Measurements from ENCODE around the gene KLHL26.

Gene KLHL26

DNA sequence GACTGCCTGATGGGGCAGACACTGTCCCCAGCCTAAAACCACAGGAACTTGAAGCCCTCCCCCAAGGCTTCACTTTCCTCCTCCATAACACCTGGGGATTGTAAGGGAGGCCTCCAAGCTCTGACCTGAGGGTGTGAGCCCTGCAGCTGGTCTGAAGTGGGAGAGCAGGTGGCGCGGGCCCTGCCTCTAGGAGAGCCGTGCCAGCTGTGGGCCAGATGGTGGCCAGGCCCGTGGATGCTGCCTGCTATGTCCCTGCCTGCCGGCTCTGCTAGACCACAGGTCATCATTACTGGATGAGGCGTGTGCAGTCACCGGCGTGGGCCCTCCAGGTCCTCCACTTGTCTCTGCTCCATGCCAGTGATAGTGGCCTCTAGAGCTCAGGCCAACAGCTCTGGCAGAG is 3.5 kb upstream of the KLHL26 start:
- TF ChIP-seq, protein P1, sequence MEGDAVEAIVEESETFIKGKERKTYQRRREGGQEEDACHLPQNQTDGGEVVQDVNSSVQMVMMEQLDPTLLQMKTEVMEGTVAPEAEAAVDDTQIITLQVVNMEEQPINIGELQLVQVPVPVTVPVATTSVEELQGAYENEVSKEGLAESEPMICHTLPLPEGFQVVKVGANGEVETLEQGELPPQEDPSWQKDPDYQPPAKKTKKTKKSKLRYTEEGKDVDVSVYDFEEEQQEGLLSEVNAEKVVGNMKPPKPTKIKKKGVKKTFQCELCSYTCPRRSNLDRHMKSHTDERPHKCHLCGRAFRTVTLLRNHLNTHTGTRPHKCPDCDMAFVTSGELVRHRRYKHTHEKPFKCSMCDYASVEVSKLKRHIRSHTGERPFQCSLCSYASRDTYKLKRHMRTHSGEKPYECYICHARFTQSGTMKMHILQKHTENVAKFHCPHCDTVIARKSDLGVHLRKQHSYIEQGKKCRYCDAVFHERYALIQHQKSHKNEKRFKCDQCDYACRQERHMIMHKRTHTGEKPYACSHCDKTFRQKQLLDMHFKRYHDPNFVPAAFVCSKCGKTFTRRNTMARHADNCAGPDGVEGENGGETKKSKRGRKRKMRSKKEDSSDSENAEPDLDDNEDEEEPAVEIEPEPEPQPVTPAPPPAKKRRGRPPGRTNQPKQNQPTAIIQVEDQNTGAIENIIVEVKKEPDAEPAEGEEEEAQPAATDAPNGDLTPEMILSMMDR (IDR thresholded peaks at IDR 0.05; ENCODE audit: insufficient read depth, low read length, poor library complexity, severe bottlenecking) = no peak
- no peak for TF ChIP-seq EZH2phosphoT487 (conservative IDR thresholded peaks at IDR 0.05; ENCODE audit: low read length)
- H3K4me2 ChIP-seq (ENCODE audit: low read depth, low read length, poor library complexity, severe bottlenecking) = no peak overlapping the region

DNA sequence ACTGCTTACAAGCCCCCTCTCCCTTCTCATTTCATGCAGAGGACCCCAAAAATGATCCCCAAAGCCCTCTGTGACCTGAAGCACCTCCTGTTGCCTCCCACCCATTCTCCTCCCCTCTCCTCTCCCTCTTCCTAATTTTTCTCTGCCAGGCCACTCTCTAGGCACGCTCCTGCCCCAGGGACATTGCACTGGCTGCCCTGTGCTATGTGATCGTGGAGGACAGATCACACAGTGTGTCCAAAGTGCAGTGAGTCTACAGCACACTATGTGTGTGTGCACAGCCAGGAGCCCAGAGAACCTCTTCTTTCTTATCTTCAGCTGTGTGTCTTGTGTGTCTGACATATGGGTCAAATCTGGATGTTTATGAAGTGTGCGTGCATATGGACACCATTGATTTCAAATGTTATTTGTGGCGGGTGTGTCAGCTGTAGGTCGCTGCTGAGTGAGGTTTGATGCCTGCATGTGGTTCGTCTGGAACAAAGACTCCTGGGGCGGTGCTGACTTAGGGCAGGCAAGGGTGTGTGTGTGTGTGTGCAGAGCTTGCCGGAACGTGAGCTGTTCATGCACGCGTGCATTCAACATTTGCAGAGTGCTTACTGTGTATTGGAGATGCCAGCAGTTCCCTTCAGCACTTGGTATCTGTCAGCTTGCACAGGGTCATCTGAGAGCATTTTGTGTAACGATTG is 2.1 kb upstream of the KLHL26 start:
- no peak overlapping the region for H2AFZ ChIP-seq (ENCODE audit: low read depth, low read length, severe bottlenecking)
- H3K9ac ChIP-seq (ENCODE audit: low read length) = no peak overlapping the region
- no peaks in the 10 kb centered on the region for H3K9me2 ChIP-seq (replicated peaks; ENCODE audit: insufficient read depth, low read length)
- H3K27ac ChIP-seq (ENCODE audit: low read depth, low read length) = no peak overlapping the region
- H3F3A ChIP-seq (ENCODE audit: insufficient read depth) = no peaks in the 10 kb centered on the region
- H3K9me3 ChIP-seq (ENCODE audit: insufficient read depth, low read length) = no peaks in the 10 kb centered on the region
- no peak overlapping the region for H3K4me3 ChIP-seq (ENCODE audit: insufficient read depth, low read length, poor library complexity, severe bottlenecking)
- H3K79me2 ChIP-seq (ENCODE audit: insufficient read depth, low read length) = no peaks in the 10 kb centered on the region
- H3K4me2 ChIP-seq (ENCODE audit: low read depth, low read length, poor library complexity, severe bottlenecking) = no peak overlapping the region
- no peaks in the 10 kb centered on the region for H4K20me1 ChIP-seq (ENCODE audit: low read depth, low read length)
- H3K27me3 ChIP-seq (ENCODE audit: low read length) = no peaks in the 10 kb centered on the region
- no peak for TF ChIP-seq EZH2phosphoT487 (conservative IDR thresholded peaks at IDR 0.05; ENCODE audit: low read length)
- TF ChIP-seq, protein P1 (IDR thresholded peaks at IDR 0.05; ENCODE audit: insufficient read depth, low read length, poor library complexity, severe bottlenecking) = no peak
- H3K36me3 ChIP-seq (ENCODE audit: low read length) = no peaks in the 10 kb centered on the region

More for the DNA sequence above, 3.5 kb upstream of the KLHL26 start:
- no peak overlapping the region for H2AFZ ChIP-seq (ENCODE audit: low read depth, low read length, severe bottlenecking)
- H3K4me3 ChIP-seq (ENCODE audit: insufficient read depth, low read length, poor library complexity, severe bottlenecking) = no peak overlapping the region
- no peaks in the 10 kb centered on the region for H3K9me3 ChIP-seq (ENCODE audit: insufficient read depth, low read length)
- no peak overlapping the region for H3K9ac ChIP-seq (ENCODE audit: low read length)
- no peaks in the 10 kb centered on the region for H3K27me3 ChIP-seq (ENCODE audit: low read length)
- no peaks in the 10 kb centered on the region for H3K36me3 ChIP-seq (ENCODE audit: low read length)
- no peak overlapping the region for H3K27ac ChIP-seq (ENCODE audit: low read depth, low read length)
- no peaks in the 10 kb centered on the region for H4K20me1 ChIP-seq (ENCODE audit: low read depth, low read length)
- H3K9me2 ChIP-seq (replicated peaks; ENCODE audit: insufficient read depth, low read length) = no peaks in the 10 kb centered on the region
- no peaks in the 10 kb centered on the region for H3F3A ChIP-seq (ENCODE audit: insufficient read depth)
- H3K79me2 ChIP-seq (ENCODE audit: insufficient read depth, low read length) = no peaks in the 10 kb centered on the region

DNA sequence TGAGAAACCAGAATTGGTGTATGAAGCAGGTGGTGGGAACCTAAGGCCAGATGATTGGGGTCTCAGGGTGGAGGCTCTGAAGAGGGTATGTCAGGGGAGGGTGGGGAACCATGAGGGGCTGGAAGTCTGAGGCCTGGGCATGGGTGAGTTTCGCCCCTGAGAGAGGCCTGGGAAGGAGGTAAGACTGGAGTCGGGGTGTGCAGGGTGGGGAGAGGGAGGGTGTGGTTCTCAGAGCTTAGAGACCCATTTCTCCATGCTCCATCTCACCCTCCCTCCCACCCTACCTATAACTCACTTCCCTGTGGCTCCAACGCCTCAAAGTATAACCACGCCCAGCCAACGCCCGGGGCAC is 1.0 kb upstream of the KLHL26 start:
- Histone ChIP-seq H3K27me3 (ENCODE audit: low read length) (no peaks in the 10 kb centered on the region), H3K27ac (ENCODE audit: low read depth, low read length) (no peak overlapping the region), H3K9me2 (replicated peaks; ENCODE audit: insufficient read depth, low read length) (no peaks in the 10 kb centered on the region), H3K36me3 (ENCODE audit: low read length) (no peaks in the 10 kb centered on the region), H3F3A (ENCODE audit: insufficient read depth) (no peaks in the 10 kb centered on the region), H4K20me1 (ENCODE audit: low read depth, low read length) (no peaks in the 10 kb centered on the region), H3K4me3 (ENCODE audit: insufficient read depth, low read length, poor library complexity, severe bottlenecking) (no peak overlapping the region), H3K79me2 (ENCODE audit: insufficient read depth, low read length) (no peaks in the 10 kb centered on the region), H3K9me3 (ENCODE audit: insufficient read depth, low read length) (no peaks in the 10 kb centered on the region), H3K4me2 (ENCODE audit: low read depth, low read length, poor library complexity, severe bottlenecking) (no peak overlapping the region), H2AFZ (ENCODE audit: low read depth, low read length, severe bottlenecking) (no peak overlapping the region), H3K9ac (ENCODE audit: low read length) (no peak overlapping the region)
- no peak for TF ChIP-seq EZH2phosphoT487 (conservative IDR thresholded peaks at IDR 0.05; ENCODE audit: low read length)

DNA sequence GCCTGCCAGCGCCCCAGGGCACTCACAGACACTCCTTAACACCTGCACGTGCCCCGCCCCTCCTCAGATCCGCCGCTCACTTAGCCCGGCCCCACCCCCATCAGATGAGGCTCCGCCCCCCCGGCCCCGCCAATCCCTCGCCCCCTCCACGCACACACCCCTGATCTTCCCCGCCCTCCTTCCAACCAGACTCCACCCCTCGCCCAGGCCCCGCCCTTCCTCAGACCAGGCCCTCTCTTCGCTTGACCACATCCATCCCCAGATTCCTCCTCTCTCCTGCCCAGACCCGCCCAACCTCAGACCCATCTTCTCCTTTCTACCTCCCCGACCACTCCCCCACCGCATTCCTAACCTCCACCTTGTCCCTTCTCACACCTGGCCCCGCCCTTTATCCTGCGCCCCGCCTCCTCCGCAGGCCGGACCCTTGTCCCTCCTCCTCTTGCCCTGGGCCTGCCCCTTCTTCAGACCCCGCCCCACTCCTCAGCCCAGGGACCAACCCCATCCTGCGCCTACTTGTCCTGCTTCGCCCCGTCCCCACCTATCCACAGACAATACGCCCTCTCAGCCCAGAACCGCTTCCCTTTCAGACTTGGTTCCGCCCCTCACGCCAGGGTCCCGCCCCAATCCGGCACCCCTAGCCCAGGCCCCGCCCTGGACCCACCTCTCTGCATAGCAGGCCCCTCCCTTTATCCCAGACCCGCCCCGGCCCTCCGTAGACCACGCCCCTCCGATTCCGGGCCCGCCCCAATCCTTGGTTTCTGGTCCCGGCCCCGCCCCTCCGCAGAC is 452 bp upstream of the KLHL26 start:
- Histone ChIP-seq H3K9me2 (replicated peaks; ENCODE audit: insufficient read depth, low read length) (no peaks in the 10 kb centered on the region), H3K27ac (ENCODE audit: low read depth, low read length) (no peak overlapping the region), H3K79me2 (ENCODE audit: insufficient read depth, low read length) (no peaks in the 10 kb centered on the region), H3K36me3 (ENCODE audit: low read length) (no peaks in the 10 kb centered on the region), H3K9ac (ENCODE audit: low read length) (no peak overlapping the region), H3K27me3 (ENCODE audit: low read length) (no peaks in the 10 kb centered on the region), H2AFZ (ENCODE audit: low read depth, low read length, severe bottlenecking) (no peak overlapping the region), H3K4me3 (ENCODE audit: insufficient read depth, low read length, poor library complexity, severe bottlenecking) (no peak overlapping the region), H4K20me1 (ENCODE audit: low read depth, low read length) (no peaks in the 10 kb centered on the region), H3K9me3 (ENCODE audit: insufficient read depth, low read length) (no peaks in the 10 kb centered on the region), H3K4me2 (ENCODE audit: low read depth, low read length, poor library complexity, severe bottlenecking) (peak overlapping the region; percentile 16), H3F3A (ENCODE audit: insufficient read depth) (no peaks in the 10 kb centered on the region)
- TF ChIP-seq, protein P1 (IDR thresholded peaks at IDR 0.05; ENCODE audit: insufficient read depth, low read length, poor library complexity, severe bottlenecking) = no peak
- no peak for TF ChIP-seq EZH2phosphoT487 (conservative IDR thresholded peaks at IDR 0.05; ENCODE audit: low read length)

Measured in SU-DHL-6 (cell line).